Skeletal muscle cell (primary cell): ENCODE results near the gene CYTH1.

Experiments used
- DNase-seq: peaks from one replicate; pipeline ENCODE4 v3.0.0-alpha.2; 2010; ENCODE audit warnings: low read depth
- H3K4me3 ChIP-seq: 2 replicates; pipeline ENCODE4 v1.5.1; 2011; ENCODE audit warnings: low read depth, mild to moderate bottlenecking, control low read depth, low read length, moderate library complexity

CYTH1 gene

DNA sequence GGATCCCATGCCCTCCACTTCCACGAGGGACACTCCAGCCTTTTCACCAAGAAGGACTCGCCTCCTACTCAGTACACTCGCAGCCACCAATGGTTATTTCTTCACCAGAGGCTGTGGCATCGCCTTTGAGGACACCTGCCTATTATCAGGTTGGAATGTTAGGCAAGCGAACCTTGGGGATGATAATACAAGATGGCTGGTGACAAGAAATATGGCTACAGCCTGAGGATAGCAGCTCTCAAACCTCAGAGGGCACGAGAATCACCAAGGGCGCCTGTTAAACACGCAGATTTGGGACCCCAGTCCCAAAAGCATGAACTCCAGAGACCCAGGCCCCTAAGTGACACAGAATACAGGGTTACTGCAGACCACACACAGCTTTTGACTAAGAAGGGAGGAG is 58.1 kb downstream of the CYTH1 start:
- no peak overlapping the region for H3K4me3 ChIP-seq

DNA sequence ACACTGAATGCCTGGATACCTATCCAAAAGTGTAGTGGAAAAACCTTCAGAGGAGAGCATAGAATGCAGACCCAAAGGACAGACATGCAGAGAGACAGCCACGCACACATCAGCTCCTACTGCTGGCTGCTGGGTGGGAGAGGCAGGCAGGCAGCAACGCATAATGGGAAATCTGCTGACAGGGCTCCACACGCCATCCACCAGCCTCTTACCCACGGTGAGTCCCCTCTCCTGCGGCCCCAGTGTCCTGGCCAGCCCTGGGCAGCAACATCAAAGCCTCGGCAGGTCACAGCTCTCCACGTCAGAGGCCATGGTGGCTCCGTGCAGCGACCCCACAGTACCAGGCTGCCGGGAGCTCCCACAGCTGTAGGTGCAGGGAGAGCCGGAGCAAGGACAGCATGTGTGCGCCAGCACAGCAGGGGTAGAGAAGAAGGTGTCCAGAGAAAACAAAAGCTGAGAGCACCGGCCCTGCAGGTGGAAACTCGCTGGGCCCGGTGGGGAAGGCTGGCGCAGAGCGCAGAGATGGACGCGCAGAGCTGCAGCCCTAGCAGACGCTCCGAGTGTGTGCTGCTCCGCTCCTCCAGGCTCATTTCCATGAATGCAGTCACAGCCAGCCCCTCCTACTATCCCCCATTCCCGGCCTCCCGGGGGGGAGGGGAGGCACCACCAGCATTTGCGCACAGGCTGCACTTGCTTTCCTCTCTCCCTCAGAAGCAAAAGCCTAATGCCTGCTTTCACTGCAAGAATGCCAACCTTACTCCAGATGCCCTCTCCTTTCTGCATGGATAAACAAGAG is 58.9 kb downstream of the CYTH1 start:
- peak overlapping the region; percentile 36 for H3K4me3 ChIP-seq
- no peak for DNase-seq

More for the DNA sequence above, 58.1 kb downstream of the CYTH1 start:
- no peak for DNase-seq

GRCh38 chr17:78722246-78722761 is 59.8 kb downstream of the CYTH1 start:
- no peak overlapping the region for H3K4me3 ChIP-seq

GRCh38 chr17:78719630-78720298 is 62.3 kb downstream of the CYTH1 start:
- no peak for DNase-seq
- no peak overlapping the region for H3K4me3 ChIP-seq

More at GRCh38 chr17:78722246-78722761, 59.8 kb downstream of the CYTH1 start:
- DNase-seq: no peak

- no peak for DNase-seq
- H3K4me3 ChIP-seq: no peak overlapping the region
Observed at GRCh38 chr17:78718575-78719208, 63.4 kb downstream of the CYTH1 start.

- no peak for DNase-seq
Observed at GRCh38 chr17:78717431-78717980, 64.6 kb downstream of the CYTH1 start.

GRCh38 chr17:78716814-78717393 is 65.2 kb downstream of the CYTH1 start:
- DNase-seq: no peak
- peak overlapping the region; percentile 34 for H3K4me3 ChIP-seq

More at GRCh38 chr17:78717431-78717980, 64.6 kb downstream of the CYTH1 start:
- peak overlapping the region; percentile 34 for H3K4me3 ChIP-seq

DNA sequence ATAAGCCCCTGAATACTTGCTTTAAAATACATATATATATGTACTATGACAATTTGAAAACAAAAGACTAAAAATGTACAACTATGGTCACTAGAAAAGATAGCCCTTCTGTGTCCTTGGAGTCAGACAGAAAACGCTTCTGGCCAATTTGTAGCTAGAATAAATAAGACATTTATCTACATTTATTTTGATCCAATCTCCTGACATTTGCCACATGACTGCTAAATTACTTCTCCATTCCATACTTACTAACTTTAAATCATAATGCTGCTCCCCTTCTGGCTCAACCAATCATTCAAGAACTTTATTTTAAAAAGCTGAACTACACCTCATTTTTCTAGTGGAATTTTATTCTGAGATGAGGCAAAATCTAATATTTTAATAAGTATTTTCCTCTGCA is 65.8 kb downstream of the CYTH1 start:
- no peak overlapping the region for H3K4me3 ChIP-seq

GRCh38 chr17:78715876-78716275 is 66.2 kb downstream of the CYTH1 start:
- no peak overlapping the region for H3K4me3 ChIP-seq
- DNase-seq: no peak

More for the DNA sequence above, 65.8 kb downstream of the CYTH1 start:
- DNase-seq: no peak

DNA sequence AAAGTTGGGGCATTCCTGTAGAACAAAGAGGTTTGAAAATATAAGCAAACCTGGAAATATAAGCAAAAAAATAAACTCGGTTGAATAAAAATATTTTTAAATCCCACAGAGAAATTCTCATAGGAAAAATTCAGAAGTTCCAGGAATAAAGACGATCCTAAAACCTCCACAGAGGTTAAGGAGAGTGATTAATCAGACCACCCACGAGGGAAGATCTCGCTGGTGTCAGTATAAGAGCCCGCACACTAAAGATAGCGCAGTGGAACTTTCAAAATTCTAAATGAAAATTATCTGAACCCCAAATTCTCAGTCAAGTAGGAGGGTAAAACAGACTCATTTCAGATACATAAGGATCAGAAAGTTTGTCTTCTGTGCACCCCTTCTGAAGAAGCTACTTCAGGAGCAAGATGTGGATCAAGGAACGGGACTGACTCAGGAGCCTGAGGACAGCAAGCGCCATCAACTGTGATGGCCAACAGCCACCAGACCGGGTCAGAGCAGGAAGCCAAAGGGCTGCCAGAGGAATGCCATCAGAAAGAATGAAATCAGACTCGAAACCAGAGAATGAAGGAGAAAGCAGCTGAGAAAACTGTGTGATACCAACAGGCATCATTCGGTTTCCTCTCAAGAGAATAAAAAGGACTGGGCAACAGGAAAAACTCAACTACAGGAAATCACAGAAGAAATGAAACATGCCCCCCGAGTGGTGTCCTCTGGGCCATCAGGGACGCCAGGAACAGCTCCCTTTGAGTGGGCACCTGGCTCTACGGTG is 66.9 kb downstream of the CYTH1 start:
- DNase-seq: no peak
- no peak overlapping the region for H3K4me3 ChIP-seq

- DNase-seq: no peak
- no peak overlapping the region for H3K4me3 ChIP-seq
Observed at GRCh38 chr17:78714534-78714933, 67.5 kb downstream of the CYTH1 start.

DNA sequence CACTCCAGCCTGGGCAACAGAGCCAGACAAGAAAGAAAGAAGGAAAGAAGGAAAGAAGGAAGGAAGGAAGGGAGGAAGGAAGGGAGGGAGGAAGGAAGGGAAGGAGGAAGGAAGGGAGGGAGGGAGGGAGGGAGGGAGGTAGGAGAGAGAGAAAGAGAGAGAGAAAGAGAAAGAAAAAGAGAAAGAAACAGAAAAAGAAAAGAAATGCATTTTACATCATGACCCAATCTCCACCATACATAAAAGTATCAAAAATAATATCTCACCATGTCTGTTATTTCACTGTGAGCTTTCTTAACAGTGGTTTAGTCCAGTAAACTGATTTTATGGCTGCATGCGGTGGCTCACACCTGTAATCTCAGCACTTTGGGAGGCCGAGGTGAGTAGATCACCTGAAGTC is 70.0 kb downstream of the CYTH1 start:
- no peak overlapping the region for H3K4me3 ChIP-seq
- no peak for DNase-seq

- DNase-seq: no peak
- no peak overlapping the region for H3K4me3 ChIP-seq
Observed at GRCh38 chr17:78710607-78711006, 71.5 kb downstream of the CYTH1 start.

DNA sequence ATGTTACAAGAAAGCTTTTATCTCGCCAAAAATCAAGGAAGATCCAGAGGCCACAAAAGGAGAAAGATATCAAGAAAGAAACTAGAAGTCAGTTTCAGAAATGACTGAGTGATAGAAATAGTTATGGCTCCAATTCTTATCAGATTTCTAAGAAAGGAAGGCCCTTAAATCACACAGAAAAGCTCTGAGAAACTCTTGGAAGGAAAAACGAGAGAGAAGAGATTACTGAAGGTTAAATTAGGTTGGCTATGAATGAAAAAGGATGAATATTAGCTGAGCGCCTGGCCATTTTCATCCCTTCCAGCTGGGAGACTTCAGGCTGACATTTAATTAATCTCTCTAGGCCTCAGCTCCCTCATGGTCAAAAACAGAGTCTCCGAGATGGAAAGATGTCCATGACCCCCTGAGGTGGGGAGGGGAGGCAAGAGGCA is 72.3 kb downstream of the CYTH1 start:
- DNase-seq: no peak
- no peak overlapping the region for H3K4me3 ChIP-seq

DNA sequence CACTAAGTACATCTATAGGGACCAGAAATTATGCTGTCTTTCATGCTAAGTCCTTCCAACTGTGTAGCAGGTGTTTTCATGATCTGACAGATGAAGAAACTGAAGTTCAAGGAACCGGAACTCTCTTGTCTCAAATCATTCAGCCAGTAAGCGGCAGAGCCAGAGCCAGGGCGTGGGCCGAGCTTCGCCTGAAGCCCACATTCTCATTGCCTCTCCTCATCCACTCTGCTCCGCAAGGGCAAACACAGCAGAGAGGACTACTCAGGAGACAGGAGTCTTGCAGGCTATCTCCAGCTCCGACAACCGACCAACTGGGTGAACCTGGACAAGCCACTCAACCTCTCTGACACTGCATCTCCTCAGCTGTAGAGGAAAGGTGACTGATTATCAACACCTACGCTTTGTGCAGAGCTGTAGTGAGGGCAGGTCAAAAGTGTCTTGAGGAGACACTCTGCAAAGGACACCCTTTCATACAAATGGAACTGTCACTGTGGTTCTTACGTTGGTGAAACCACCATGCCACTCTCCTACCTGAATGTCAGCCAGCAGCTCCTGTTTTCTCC is 72.9 kb downstream of the CYTH1 start:
- DNase-seq: no peak

GRCh38 chr17:78708510-78708973 is 73.5 kb downstream of the CYTH1 start:
- DNase-seq: peak; percentile 37
- no peak overlapping the region for H3K4me3 ChIP-seq

More for the DNA sequence above, 72.9 kb downstream of the CYTH1 start:
- no peak overlapping the region for H3K4me3 ChIP-seq

- H3K4me3 ChIP-seq: no peak overlapping the region
- DNase-seq: no peak
Observed at GRCh38 chr17:78707923-78708322, 74.2 kb downstream of the CYTH1 start.

- H3K4me3 ChIP-seq: no peak overlapping the region
- no peak for DNase-seq
Observed at GRCh38 chr17:78707016-78707415, 75.1 kb downstream of the CYTH1 start.
